ENCODE data around the gene APBB3.
A peak's percentile ranks its signal among the peaks of the same experiment; 100 is the strongest.

Gene APBB3

DNA sequence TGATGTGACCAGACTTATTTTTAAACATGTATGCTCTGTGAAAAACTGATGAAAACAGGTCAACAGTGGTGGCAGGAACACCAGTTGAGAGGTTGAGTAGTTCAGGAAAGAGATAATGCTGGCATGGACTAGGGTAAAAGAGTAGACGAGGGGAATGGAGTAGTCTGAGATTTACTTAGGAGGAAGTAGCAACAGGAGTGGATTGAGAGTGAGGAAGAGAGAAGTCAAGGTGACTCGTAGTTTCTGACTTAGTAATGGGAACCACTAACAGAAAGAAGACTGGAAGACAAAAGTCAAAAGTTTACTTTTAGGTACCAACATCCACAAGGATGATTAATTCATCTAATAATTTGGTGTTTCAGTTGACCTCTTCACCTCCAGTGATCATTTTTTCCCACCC is 10.7 kb downstream of the APBB3 start:
- no peak for DNase-seq (ENCODE audit: low spot score)

DNA sequence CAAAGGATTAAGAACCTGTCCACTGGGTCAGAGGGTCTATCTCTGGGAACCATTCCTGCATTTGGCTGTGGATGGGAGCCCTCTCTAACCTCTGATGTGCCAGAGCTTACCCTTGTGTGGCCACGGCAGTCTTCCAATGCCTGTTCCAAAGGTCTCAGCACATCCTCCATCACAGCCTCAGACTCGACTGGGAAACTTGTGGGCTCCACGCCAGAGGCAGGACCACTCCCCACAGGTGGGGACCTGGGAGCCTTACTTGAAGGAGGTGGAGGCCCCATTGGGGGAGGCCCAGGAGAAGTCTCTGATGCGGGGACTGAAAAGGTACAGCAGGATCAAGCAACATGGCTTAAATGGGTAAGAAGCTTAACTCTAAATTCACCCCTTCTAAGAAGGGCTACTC is 12.5 kb downstream of the APBB3 start:
- DNase-seq (ENCODE audit: low spot score): no peak

DNA sequence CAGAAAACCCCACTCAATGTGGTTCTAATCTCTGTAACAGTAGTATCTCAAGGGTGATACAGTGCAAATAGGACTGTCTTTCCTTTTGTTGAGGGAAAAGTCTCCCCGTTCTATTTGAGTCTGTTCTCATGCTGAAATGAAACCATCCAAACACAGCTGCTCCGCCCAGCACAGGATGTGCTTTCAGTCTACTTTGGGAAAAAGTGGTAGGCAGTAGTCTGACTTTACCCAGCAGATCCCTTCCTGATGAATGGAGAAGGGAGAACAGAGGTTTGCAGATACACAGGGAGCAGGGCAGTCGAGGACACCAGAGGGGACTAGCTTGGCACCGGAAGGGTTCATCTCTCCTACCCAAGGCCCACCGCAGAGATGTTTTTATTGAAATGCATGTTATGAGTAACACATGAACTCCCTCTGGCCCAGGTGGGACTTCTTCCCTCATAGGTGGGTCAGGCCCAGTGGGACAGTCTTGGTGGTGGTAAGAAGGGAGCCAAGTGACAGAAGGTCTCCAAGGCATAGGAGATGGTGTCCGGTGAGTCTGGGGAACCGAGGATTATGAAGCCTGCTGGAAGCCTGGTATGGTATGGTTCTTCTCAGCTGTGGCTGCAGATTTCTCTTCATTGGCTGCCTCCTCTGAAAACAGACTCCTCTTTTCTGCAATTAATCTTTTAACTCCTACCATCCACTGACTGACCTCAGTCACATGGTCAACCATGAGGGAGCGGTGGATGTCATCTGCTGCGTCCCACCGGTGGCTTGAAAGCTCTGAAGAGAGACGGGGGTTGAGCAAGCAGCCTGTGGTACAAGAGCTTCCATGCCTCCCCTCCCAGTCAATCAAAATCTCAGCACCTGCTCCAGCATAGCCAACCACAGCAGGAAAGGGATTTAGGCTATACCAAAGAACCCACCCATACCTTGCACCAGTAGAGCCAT is 14.0 kb downstream of the APBB3 start:
- no peak for DNase-seq (ENCODE audit: low spot score)

DNA sequence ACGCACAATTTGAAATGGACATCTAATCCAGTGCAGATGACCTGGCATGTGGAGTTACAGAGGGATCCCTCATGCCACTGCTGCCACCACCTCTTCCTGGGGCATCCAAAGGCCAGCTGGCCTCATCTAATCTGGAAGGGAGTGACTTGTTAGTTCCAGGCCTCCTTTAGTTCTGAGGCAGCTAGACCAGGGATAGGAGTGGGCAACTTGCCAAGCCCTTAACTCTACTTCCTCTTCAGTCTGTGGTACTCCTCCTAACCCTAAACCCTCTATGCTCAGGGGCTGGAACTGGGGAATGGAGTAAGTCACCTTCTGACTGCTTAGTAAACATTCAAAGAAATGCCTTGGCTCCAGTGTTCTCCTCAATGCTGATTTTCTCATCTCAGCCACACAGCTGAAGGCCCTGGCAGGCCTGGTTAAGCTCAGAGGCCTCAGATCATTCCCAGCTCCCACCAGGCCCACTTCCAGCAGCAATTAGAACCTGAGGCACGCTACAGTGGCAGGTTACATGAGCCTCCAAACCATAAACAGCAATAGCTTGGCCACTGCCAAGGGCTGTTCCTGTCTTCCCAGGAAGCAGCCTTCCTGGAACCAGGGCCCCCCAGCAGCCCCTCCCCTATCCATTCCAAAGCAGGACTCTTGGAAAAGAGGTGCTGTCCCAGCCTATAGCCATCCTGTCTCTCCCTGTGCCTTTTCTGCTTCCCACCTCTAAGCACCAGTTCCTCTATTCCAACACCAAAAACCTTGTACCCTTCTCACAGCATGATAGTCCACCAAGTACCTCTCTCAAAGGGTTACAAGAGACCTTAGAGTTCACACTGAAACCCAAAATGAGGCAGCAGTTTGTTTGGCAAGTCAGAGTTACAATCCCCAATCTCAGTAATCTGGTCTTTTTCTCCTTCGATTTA is 14.9 kb downstream of the APBB3 start:
- DNase-seq (ENCODE audit: low spot score): no peak

DNA sequence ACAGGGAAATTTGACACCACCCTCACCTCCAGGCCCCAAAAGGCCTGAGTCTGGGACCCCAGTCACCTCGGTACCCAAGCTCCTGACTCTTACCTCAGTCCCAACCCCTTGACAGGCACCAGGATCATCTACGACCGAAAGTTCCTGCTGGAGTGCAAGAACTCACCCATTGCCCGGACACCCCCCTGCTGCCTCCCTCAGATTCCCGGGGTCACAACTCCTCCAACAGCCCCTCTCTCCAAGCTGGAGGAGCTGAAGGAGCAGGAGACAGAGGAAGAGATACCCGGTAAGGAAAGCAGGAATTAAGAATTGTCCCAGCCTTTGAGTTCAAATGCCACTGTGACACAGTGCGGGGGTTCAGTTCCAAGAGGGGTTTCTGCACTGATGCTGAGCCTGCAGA is 15.6 kb downstream of the APBB3 start:
- no peak for DNase-seq (ENCODE audit: low spot score)

DNA sequence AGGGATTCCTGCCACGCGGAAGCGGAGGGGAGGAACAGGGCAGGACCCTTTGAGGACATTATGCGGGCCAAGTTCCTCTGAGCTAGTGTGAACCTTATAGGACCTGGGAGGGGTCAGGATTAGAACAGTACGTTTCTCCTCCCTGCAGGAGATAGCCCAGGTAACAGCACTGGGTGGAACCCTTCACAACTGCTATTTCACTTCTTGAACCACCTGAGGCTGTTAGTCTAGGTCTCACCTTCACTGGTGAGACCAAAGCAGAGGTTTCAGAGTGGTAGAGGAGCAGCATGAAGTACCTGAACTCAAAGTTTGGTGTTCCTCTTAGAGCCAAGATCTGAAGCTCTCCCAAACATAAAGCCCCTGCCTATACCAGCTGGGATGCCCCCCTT is 16.1 kb downstream of the APBB3 start:
- no peak for DNase-seq (ENCODE audit: low spot score)

DNA sequence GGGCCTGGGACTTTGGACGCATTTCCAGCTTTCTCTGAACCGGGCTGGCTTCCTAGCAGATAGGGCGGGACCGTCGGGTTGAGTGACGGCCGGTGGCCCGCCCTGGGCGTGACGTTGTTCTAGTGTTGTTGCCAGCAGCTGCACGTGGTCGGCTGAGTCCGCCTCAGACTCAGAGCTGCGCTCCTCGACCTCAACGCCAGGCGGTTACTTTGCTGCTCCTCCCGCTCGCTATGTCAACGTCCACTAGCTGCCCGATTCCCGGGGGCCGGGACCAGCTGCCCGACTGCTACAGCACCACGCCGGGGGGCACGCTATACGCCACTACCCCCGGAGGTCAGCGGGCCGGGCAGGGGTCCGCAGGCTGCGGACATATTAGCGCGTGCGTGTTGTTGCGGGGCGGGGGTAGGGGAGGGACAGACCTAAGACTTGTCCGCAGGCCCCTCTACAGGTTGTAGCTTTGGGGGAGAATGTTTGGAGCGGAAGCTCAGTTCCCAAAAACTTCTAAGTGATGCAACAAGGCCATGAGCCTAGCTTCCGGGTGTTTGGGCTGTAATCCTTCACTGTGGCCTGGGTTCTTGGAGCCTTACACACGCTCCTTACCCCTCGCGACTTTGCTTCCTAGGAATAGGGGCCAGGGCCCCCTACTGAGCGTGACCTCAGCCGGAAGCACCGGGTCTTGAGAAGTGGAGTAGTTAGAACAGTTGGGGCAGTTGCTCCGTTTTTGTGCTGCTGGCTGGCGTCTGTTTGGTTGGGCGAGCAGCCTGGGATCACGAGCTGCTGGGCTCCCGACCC is 16.7 kb downstream of the APBB3 start, which contains the start of gene EIF4EBP3:
Gene EIF4EBP3, plus strand, starts transcription at position 155 of the 792 bp plus-strand sequence. Its CDS starts 76 bp downstream, at position 231.
- DNase-seq (ENCODE audit: low spot score): peak; percentile 94

DNA sequence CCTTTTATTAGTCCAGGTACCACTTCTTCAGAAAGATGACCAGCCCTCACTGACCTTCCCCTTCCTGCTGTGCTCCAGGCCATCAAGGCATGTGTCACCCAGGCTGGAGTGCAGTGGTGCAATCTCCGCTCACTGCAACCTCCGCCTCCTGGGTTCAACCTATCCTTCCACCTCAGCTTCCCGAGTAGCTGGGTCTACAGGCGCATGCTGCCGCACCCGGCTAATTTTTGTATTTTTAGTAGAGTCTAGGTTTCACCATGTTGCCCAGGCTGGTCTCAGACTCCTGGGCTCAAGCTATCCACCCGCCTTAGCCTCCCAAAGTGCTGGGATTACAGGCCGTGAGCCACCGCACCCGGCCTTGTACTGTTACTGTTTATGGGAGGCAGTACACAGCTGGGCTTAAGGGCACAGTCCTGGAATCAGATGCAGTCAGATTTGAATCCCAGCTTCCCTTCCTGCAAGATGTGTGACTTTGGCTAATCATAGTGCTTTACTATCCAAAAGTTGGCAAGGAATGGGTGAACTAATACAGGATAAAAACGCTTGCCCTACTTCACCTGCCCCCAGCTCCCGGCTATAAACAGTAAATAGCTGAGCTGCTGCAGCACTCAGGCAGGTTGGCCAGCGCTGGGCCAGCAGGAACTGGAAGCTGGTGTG is 17.4 kb downstream of the APBB3 start:
- DNase-seq (ENCODE audit: low spot score): no peak

DNA sequence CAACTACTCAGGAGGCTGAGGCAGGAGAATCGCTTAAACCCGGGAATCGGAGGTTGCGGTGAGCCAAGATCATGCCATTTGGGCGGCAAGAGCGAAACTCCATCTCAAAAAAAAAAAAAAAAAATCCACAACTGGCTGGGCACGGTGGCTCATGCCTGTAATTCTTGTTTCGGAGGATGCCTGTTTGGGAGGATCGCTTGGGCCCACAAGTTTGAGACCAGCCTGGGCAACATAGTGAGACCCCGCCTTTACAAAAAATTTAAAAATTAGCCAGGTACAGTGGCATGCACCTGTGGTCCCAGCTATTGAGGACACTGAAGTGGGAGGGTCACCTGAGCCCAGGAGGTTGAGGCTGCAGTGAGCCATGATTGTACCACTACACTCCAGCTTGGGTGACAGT is 18.8 kb downstream of the APBB3 start:
- DNase-seq (ENCODE audit: low spot score): no peak

DNA sequence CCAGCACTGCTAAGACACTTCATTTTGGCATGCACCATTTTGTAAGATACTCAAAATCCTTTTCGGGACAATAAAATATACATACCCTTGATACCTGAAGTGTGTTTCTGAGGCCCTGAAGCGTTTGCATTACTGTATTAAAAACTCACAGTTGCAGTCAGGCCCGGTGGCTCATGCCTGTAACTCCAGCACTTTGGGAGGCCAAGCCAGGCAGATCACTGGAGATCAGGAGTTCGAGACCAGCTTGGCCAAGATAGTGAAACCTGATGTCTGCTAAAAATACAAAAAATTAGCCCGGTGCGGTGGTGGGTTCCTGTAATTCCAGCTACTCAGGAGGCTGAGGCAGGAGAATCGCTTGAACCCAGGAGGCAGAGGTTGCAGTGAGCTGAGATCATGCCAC is 19.4 kb downstream of the APBB3 start:
- DNase-seq (ENCODE audit: low spot score): no peak

DNA sequence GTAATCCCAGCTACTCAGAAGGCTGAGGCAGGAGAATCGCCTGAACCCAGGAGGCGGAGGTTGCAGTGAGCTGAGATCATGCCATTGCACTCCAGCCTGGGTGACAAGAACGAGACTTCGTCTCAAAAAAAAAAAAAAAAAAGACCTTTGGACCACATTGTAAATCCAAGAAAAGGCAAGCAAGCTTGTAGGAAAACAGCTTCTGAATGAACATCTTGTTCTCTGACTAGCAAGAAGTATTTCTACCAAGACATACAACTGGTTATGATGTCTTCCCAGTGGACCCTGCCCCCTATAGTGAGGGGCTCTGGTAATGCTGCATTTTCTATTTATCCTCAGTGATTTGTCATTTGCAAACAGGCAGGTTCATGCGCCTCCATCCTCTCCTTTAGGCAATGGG is 21.4 kb downstream of the APBB3 start:
- DNase-seq (ENCODE audit: low spot score): no peak

DNA sequence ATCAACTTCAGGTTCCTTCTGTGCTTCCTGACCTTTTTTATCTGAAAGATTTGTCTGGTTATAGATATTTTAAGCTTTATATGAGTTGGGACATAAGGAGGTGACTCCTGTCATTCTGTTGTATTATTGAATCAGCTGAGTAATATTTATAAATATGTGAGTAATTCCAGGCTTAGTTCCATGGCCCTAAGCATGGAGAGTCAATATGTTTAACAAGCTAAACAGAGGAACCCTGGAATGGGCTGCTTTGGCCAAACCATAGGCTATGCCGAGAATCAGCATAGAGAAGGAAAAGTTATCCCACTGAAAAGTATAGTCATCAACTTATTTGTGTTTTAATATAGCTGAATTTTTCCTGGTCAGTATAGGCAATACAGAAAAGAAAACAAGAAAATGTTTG is 24.2 kb downstream of the APBB3 start:
- no peak for DNase-seq (ENCODE audit: low spot score)

DNA sequence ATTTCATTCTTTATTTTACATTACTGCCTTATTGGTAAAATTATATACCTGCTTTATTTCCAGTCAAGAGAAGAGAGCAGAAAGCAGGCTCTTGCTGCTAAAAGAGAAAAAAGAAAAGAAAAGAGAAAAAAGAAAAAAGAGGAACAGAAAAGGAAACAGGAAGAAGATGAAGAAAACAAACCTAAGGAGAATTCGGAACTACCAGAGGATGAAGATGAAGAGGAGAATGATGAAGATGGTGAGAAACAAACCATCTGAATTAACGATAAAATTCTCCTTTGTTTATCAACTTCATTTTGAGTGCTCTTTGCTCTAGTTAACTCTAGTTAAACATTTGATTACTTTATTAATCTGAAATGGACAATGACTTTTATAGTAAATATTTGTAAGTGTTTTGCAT is 40.4 kb downstream of the APBB3 start:
- DNase-seq (ENCODE audit: low spot score): no peak

DNA sequence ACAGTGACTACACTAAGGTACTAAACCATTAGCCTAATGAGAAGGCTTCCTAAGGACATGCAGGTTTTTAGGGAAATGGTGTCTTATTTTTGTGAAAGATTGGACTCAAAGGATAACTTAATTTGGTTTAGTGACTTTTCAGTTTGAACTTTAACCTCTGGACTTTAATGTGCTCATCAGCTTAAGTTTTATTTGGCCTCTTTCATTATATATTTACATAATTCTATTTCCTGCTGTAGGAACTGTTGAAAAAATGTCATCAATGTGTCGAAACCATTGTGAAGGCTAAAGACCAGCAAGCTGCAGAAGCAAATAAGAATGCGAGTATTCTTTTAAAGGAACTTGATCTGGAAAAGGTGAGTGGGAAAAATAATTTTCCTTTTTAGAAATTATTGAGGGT is 51.3 kb downstream of the APBB3 start:
- DNase-seq (ENCODE audit: low spot score): no peak

DNA sequence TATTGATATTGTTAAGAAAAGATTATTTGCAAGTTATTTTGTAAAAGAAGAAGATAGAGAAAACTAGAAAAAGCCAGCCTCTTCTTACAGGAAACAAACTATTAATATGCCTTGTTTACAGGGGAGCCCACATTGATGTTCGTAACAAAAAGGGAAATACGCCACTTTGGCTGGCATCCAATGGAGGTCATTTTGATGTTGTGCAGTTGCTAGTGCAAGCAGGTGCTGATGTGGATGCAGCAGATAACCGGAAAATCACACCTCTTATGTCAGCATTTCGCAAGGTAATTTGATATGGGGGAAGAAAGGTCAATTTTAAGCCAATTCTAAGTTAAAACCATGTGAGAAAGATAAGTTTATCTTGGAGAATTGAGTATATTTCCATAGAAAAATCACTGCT is 54.5 kb downstream of the APBB3 start:
- DNase-seq (ENCODE audit: low spot score): no peak

Measured in iPS-NIHi11 (cell line).